AG08396 (cell line): ENCODE results near the gene DGKG.

Source experiments
- DNase-seq: peaks from one replicate; pipeline ENCODE4 v3.0.0; 2012; ENCODE audit warnings: low spot score, mixed read lengths

DGKG gene

GRCh38 chr3:186318135-186318534 is 43.9 kb downstream of the DGKG start:
- DNase-seq, result no peak

- no peak for DNase-seq
These were observed 44.6 kb downstream of the DGKG start for GRCh38 chr3:186317478-186317877.

GRCh38 chr3:186316666-186317260 is 45.3 kb downstream of the DGKG start:
- DNase-seq, result no peak

GRCh38 chr3:186315581-186316354 is 46.3 kb downstream of the DGKG start:
- DNase-seq, result peak; percentile 26

- no peak for DNase-seq
These were observed 47.1 kb downstream of the DGKG start for GRCh38 chr3:186314896-186315295.

- DNase-seq, result no peak
These were observed 50.6 kb downstream of the DGKG start for GRCh38 chr3:186311441-186311840.

GRCh38 chr3:186308549-186308948 is 53.5 kb downstream of the DGKG start:
- DNase-seq, result no peak

- peak; percentile 24 for DNase-seq
These were observed 54.3 kb downstream of the DGKG start for GRCh38 chr3:186307594-186308221.

GRCh38 chr3:186305286-186305685 is 56.7 kb downstream of the DGKG start:
- DNase-seq, result no peak

- no peak for DNase-seq
These were observed 58.1 kb downstream of the DGKG start for GRCh38 chr3:186303965-186304364.

- DNase-seq, result no peak
These were observed 62.7 kb downstream of the DGKG start for GRCh38 chr3:186299327-186299726.

- DNase-seq, result no peak
These were observed 63.2 kb downstream of the DGKG start for GRCh38 chr3:186298876-186299275.

GRCh38 chr3:186290796-186291195 is 71.2 kb downstream of the DGKG start:
- no peak for DNase-seq

- DNase-seq, result peak; percentile 47
These were observed 74.3 kb downstream of the DGKG start for GRCh38 chr3:186287711-186288110.

- no peak for DNase-seq
These were observed 75.9 kb downstream of the DGKG start for GRCh38 chr3:186286114-186286513.

- DNase-seq, result no peak
These were observed 77.4 kb downstream of the DGKG start for GRCh38 chr3:186284661-186285060.

- DNase-seq, result no peak
These were observed 77.7 kb downstream of the DGKG start for GRCh38 chr3:186284349-186284652.

GRCh38 chr3:186283651-186284348 is 78.2 kb downstream of the DGKG start:
- peak; percentile 26 for DNase-seq

GRCh38 chr3:186283096-186283495 is 78.9 kb downstream of the DGKG start:
- no peak for DNase-seq

GRCh38 chr3:186281176-186281575 is 80.9 kb downstream of the DGKG start:
- DNase-seq, result peak; percentile 68

- no peak for DNase-seq
These were observed 81.3 kb downstream of the DGKG start for GRCh38 chr3:186280737-186281136.

- DNase-seq, result peak; percentile 58
These were observed 84.6 kb downstream of the DGKG start for GRCh38 chr3:186277268-186277909.
